GM12873 (cell line): ENCODE results near the gene FAM53A.

Experiments used
- TF ChIP-seq, protein P1 (sequence below): IDR thresholded peaks from 2 replicates; pipeline ENCODE4 v1.5.1; 2012; ENCODE audit warnings: low read depth, mild to moderate bottlenecking, moderate library complexity, low read length, control low read depth; ENCODE audit not compliant: insufficient read depth; ENCODE audit errors: missing control alignments

Gene FAM53A

DNA sequence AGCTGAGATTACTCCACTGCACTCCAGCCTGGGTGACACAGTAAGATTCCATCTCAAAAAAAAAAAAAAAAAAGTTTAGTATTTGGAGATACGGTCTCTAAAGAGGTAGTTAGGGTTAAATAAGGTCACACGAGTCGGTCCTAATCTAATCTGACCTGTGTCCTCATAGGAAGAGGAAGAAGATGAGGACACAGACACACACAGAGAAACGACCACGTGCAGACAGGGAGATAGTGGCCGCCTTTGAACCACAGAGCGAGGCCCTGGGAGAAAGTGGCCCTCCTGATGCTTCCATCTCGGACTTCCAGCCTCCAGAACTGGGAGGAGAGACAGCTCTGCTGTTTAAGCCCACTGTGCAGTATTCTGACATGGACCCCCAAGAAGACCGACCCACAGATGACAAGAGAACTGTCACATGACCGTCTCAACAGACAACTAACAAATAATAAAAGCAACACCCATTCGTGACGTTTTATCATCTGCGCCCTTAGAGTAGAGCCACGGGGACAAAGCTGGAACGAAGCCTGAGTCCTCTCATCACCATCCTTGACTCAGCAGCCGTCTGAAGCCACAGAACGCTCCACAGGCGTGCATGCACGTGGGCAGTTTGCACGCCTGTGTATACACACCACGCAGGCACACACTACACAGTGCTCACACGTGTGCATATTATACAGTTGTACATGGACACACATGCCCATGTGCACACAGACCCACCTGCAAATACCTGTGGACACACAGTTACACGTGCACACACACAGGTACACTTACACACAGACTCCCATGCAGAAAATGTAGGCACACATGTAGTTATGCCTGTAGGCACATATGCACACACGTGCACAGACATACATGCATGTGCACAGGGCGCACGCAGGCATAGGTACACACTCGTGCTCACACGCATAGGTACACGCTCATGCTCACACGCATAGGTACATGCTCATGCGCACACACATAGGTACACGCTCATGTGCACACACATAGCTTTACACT, 51.7 kb downstream of the FAM53A start:
- TF ChIP-seq, protein P1, sequence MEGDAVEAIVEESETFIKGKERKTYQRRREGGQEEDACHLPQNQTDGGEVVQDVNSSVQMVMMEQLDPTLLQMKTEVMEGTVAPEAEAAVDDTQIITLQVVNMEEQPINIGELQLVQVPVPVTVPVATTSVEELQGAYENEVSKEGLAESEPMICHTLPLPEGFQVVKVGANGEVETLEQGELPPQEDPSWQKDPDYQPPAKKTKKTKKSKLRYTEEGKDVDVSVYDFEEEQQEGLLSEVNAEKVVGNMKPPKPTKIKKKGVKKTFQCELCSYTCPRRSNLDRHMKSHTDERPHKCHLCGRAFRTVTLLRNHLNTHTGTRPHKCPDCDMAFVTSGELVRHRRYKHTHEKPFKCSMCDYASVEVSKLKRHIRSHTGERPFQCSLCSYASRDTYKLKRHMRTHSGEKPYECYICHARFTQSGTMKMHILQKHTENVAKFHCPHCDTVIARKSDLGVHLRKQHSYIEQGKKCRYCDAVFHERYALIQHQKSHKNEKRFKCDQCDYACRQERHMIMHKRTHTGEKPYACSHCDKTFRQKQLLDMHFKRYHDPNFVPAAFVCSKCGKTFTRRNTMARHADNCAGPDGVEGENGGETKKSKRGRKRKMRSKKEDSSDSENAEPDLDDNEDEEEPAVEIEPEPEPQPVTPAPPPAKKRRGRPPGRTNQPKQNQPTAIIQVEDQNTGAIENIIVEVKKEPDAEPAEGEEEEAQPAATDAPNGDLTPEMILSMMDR, result no peak

DNA sequence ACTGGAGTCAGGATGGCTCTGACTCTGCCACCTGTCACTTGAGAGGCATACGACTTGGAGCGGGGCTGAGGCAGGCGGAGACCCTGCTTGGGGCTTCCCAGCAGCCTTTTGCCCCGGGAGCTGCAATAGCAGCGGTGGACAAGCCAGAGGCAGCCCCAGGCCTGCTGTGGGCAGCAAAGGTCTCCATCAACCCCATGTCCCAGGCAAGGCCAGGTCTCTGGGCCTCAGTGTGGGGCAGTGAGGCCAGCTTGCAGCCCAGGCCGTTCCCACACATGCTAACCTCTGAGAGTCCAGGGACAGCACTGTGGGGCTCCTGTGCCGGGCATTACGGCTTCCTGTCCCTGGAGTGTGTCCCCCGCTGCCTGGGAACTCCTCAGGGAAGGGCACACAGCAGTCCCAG, 53.0 kb downstream of the FAM53A start:
- TF ChIP-seq, protein P1, result no peak

DNA sequence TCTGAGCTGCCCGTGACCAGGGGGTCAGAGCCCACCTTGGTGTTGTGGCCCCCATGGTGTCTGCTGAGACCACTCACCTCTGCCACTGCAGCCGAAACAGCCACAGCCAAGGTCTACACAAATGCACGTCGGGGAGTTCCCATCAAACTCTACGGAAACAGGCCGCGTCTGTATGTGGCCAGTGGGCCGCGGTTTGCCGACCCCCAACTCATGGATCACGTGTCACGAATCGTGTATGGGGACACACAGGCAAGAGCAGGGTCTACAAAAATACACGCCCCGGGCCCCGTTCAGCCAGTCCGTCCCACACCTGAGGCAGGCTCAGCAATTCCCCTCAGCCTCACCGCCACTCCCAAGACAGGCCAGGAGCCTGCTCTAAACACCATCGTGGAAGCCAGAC, 53.8 kb downstream of the FAM53A start:
- TF ChIP-seq, protein P1, result no peak

DNA sequence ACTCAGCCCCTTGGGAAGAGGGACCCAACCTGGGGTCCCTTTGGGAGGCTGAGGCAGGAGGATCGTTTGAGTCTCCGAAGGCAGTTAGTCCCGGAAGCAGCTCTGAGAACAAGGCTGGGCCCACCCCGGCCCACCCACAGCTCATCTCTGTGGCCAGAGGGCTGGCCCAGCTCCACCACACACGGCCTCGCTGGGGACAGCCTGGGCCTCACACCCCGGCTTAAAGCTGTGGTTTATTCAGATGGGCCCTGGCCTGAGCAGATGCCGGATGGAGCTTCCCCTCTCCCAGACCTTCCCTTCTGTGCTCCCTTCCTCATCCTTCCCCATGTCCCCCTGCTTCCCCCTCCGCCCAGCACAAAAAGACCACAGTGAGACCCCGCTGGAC, 54.4 kb downstream of the FAM53A start:
- TF ChIP-seq, protein P1, result no peak

DNA sequence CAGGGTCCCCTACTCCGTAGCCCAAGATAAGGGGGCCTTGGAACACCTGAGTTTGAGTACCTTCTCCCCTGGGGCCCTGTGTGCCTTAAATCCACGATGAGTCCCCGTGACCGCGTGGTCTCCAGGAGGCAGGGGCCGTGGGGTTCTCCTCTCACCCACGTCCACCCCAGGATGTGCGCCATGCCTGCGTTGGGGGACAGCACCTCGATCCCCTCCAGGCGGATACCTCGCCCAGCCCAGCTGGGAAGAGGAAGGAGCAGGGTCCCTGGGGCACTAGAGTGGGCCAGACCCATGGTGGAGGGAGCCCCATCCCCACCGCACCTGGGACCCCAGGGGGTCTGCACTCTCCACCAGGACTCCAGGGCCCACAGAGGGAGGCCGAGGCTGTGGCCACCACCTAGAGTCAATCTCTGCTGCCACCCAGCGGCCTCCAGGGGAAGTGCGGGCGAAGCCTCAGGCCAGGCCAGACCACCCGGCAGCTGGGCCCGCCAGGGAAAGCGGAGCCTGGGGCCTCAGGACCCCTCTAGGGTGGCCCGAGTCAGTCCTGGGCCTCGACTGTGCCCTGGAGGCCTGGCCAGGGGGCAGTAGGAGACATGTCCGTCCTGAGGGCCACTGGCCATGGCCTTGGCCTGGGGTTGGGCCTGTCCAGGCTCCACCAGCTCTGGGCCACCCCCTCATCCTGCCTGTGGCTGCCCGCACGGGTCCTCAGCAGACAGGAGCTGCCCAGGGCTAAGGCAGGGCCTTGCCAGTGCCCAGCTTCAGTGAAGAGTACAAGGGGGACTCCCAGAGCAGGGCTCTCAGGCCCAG, 55.0 kb downstream of the FAM53A start:
- TF ChIP-seq, protein P1, result peak; percentile 96

DNA sequence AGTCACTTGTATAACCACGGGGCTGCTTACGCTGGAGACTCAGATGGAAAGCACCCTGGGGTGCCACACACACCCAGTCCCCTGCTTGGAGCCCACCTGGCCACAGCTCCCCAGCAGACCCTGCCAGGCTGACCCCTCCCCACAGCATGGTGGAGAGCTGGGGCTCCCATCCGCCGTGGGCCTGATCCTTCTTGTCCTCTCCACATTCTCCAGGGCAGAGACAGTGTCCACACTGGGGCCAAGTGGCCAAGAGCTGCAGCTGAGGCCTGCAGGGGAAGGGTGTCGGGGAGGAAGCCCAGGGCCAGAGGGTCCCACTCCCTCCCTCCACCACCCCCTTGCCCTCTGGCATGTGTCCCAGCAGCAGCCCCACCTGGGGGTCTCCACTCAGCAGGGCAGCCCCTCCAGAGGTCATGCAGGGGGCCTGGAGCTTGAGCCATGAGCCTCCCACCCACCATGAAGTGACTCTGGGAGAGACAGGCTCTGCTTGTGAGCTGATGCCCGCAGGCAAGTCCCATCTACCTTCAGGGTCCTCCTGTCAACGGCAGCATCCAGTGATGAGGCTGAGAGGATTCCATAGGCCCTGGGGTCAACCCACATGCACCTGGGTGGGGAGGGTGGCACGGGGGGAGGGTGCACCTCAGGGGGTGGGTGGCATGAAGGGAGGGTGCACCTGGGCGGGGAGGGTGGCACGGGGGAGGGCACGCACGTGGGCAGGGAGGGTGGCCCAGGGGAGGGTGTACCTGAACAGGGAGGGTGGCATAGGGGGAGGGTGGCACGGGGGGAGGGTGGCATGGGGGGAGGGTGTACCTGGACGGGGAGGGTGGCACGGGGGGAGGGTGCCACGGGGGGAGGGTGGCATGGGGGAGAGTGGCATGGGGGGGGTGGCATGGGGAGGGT, 56.4 kb downstream of the FAM53A start:
- TF ChIP-seq, protein P1, result no peak
